ENCODE measurements around the gene CDHR5. TPM values are rescaled to one million over a fixed set of nuclear protein-coding genes. Genes with fewer than 3 reads are reported as not detected.
A peak's percentile ranks its signal among the peaks of the same experiment; 100 is the strongest.

The CDHR5 gene
- total RNA-seq, 1 donor from 2014 or later = not detected

DNA sequence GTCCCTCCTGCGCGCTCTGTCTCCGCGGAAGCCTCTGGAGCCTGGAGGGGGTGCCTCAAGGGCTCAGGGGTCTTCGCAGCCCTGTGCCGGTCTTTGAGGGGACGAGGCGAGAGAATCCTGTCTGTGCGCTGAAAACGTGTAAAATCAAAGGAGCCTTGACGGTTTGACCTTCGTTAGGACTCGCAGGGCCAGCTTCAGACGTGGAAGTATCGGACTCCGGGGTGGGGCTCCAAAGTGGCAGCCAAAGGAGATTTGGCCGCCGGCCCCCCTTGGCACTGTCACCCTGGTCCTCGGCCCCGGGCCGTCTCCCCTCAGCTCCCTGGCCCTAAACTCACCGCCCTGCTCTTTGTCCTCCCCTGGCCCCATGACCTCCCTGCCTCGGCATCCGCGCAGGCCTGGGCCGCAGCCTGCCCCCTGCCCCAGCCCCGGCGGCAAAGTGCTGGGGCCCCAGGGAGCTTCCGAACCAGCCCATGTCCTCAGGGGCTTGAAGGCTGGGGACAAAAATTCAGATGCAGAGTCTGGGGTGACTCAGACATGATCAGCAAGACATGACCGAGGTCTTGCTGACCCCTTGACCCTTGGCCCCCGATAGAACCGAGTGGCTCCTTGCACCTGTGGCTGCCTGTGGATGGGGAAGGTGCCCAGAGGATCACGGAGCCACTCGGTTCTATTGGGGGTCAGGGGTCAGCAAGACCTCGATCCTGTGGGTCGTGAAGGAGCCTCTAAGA lies 55.4 kb downstream of the CDHR5 start:
- H3K9me3 ChIP-seq (replicated peaks) = no peaks in the 10 kb centered on the region
- intact Hi-C loops (cut with micrococcal nuclease) = no loop called here
- TF ChIP-seq CTCF (IDR thresholded peaks at IDR 0.05; ENCODE audit: borderline replicate concordance) = no peak
- peak overlapping the region; percentile 99 for H3K27ac ChIP-seq (replicated peaks)
- H3K36me3 ChIP-seq = no peaks in the 10 kb centered on the region
- H3K4me3 ChIP-seq = peak overlapping the region; percentile 84
- no peaks in the 10 kb centered on the region for H3K27me3 ChIP-seq (ENCODE audit: low read depth)
- peak; percentile 77 for DNase-seq
- peaks cover 39% of the 10 kb centered on the region for H3K4me1 ChIP-seq

- Histone ChIP-seq H3K4me1 (peaks cover 36% of the 10 kb centered on the region), H3K27ac (replicated peaks) (peak overlapping the region; percentile 99), H3K36me3 (no peaks in the 10 kb centered on the region), H3K27me3 (ENCODE audit: low read depth) (no peaks in the 10 kb centered on the region), H3K9me3 (replicated peaks) (no peaks in the 10 kb centered on the region), H3K4me3 (peak overlapping the region; percentile 84)
- no peak for TF ChIP-seq CTCF (IDR thresholded peaks at IDR 0.05; ENCODE audit: borderline replicate concordance)
- intact Hi-C loops (cut with micrococcal nuclease) = no loop called here
- peak; percentile 93 for DNase-seq
Measured at GRCh38 chr11:568306-569157, 56.2 kb downstream of the CDHR5 start.

GRCh38 chr11:567629-568292 lies 57.0 kb downstream of the CDHR5 start:
- Histone ChIP-seq H3K9me3 (replicated peaks) (no peaks in the 10 kb centered on the region), H3K4me1 (peaks cover 36% of the 10 kb centered on the region), H3K27ac (replicated peaks) (peak overlapping the region; percentile 99), H3K4me3 (peak overlapping the region; percentile 84), H3K27me3 (ENCODE audit: low read depth) (no peaks in the 10 kb centered on the region), H3K36me3 (no peaks in the 10 kb centered on the region)
- no peak for TF ChIP-seq CTCF (IDR thresholded peaks at IDR 0.05; ENCODE audit: borderline replicate concordance)
- intact Hi-C loops (cut with micrococcal nuclease) = no loop called here
- no peak for DNase-seq

DNA sequence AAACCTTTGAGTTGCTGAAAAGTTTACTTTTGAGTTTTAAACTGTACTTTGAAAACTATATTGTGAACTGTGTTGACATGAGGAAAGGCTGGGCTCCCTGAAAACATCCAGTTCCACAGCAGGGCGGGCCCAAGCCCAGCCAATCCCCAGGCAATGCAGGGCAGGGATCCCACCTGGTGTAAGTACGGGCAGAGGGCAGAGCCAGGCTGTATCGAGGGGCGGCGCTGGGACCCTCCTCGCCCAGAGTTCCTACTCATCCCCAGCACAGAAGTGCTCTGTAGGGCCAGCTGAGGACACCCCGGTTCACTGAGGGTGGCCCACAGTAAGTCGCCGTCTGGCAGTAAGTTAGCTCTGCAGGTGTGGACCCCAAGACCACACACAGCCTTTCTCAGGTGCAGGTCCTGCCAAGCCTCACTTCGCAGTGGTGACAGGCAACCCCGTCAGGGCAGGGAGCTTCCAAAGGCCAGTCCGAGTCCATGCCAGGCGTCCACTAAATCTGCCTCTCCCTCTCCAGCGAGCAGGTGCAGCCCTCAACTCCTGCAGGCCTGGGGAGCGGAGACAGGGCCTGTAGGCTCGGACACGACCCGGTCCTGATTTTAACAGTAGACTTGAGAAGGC lies 57.6 kb downstream of the CDHR5 start:
- H3K27me3 ChIP-seq (ENCODE audit: low read depth) = no peaks in the 10 kb centered on the region
- no peak for DNase-seq
- no peaks in the 10 kb centered on the region for H3K36me3 ChIP-seq
- no peak for TF ChIP-seq CTCF (IDR thresholded peaks at IDR 0.05; ENCODE audit: borderline replicate concordance)
- intact Hi-C loops (cut with micrococcal nuclease) = no loop called here
- peaks cover 36% of the 10 kb centered on the region for H3K4me1 ChIP-seq
- peak overlapping the region; percentile 99 for H3K27ac ChIP-seq (replicated peaks)
- peak overlapping the region; percentile 84 for H3K4me3 ChIP-seq
- H3K9me3 ChIP-seq (replicated peaks) = no peaks in the 10 kb centered on the region

Small RNA genes within 50 kb of the gene (microRNA-seq; reads per million reads assigned to microRNA genes)
- gene MIR210 = 255 reads per million, percentile 67 among the genes with 10 or more reads in this experiment

Other genes with a start within 250 kb of the CDHR5 start
- 0.52 TPM for gene PKP3, start 230.7 kb downstream of the CDHR5 start, total RNA-seq
- 34.9 TPM for gene SIGIRR, start 210.0 kb downstream of the CDHR5 start, total RNA-seq
- 0.11 TPM for gene ANO9, start 182.9 kb downstream of the CDHR5 start, total RNA-seq
- 30.2 TPM for gene PTDSS2, start 174.7 kb downstream of the CDHR5 start, total RNA-seq
- 142 TPM for gene RNH1, start 117.7 kb downstream of the CDHR5 start, total RNA-seq
- 55.9 TPM for gene HRAS, start 89.4 kb downstream of the CDHR5 start, total RNA-seq
- gene LRRC56, start 87.4 kb downstream of the CDHR5 start, total RNA-seq = 0.25 TPM
- 0.52 TPM for gene LMNTD2, start 64.2 kb downstream of the CDHR5 start, total RNA-seq
- gene RASSF7, start 64.0 kb downstream of the CDHR5 start, total RNA-seq = 4.5 TPM
- gene PHRF1, start 48.5 kb downstream of the CDHR5 start, total RNA-seq = 17.7 TPM
- gene IRF7, start 9.0 kb downstream of the CDHR5 start, total RNA-seq = 10.3 TPM
- not detected for gene SCT, start 2.2 kb upstream of the CDHR5 start, total RNA-seq
- gene DRD4, start 12.3 kb upstream of the CDHR5 start, total RNA-seq = 0.22 TPM
- 18.1 TPM for gene DEAF1, start 70.3 kb upstream of the CDHR5 start, total RNA-seq
- gene TMEM80, start 70.9 kb upstream of the CDHR5 start, total RNA-seq = 10.3 TPM
- gene EPS8L2, start 81.3 kb upstream of the CDHR5 start, total RNA-seq = 2.2 TPM
- 101 TPM for gene TALDO1, start 122.5 kb upstream of the CDHR5 start, total RNA-seq
- 26.2 TPM for gene GATD1, start 152.5 kb upstream of the CDHR5 start, total RNA-seq
- not detected for gene CEND1, start 165.1 kb upstream of the CDHR5 start, total RNA-seq
- gene SLC25A22, start 173.3 kb upstream of the CDHR5 start, total RNA-seq = 3.9 TPM
- gene PIDD1, start 180.3 kb upstream of the CDHR5 start, total RNA-seq = 7.1 TPM
- 871 TPM for gene RPLP2, start 185.0 kb upstream of the CDHR5 start, total RNA-seq
- 300 TPM for gene PNPLA2, start 194.0 kb upstream of the CDHR5 start, total RNA-seq
- gene CRACR2B, start 203.0 kb upstream of the CDHR5 start, total RNA-seq = 23.2 TPM
- gene CD151, start 208.0 kb upstream of the CDHR5 start, total RNA-seq = 408 TPM
- 226 TPM for gene POLR2L, start 217.6 kb upstream of the CDHR5 start, total RNA-seq
- gene TSPAN4, start 217.9 kb upstream of the CDHR5 start, total RNA-seq = 33.0 TPM

Measured in left ventricle myocardium inferior (tissue), 1 donor.